VCaP (cell line): ENCODE results near the gene TMEM30A.

Experiments
- H3K27ac ChIP-seq: fragments of 450-650 bp; 2 replicates; pipeline ENCODE4 v1.5.1; 2017
- CTCF ChIP-seq: fragments of 450-650 bp; conservative IDR thresholded peaks from 2 replicates; pipeline ENCODE4 v1.5.1; 2017; ENCODE audit warnings: mild to moderate bottlenecking, moderate library complexity

Gene TMEM30A

GRCh38 chr6:75211920-75212590 is 72.5 kb downstream of the TMEM30A start:
- no peak for TF ChIP-seq CTCF

GRCh38 chr6:75210885-75211739 is 73.5 kb downstream of the TMEM30A start:
- H3K27ac ChIP-seq, result no peak overlapping the region
- TF ChIP-seq CTCF, result peak; percentile 82

More at GRCh38 chr6:75211920-75212590, 72.5 kb downstream of the TMEM30A start:
- H3K27ac ChIP-seq, result no peak overlapping the region

DNA sequence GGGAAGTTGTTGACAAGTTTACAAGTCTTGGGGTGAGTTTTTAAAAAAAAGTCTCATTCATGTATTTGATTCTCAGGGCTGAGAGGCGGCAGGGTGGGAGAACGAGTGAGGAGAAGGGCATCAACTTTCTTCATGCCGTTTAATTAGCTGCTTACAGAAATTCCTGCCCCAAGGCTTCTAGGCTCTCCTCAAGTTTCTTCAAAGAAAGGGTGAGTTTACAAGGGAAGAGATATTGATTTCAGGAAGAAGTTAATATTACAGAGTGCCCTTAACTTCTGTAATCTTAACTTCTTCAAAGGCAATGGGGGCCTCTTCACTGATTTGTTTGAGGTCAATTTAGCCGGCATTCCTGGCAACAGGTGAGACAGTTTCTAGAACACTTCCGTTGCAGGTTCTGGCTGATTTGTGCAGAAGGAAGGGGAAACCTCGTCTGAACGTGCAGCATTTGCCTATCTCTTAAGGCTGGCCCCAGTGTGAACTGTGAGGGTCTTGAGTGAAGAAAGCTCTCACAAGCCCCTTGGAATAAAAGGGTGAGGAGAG is 75.3 kb downstream of the TMEM30A start:
- H3K27ac ChIP-seq, result no peak overlapping the region
- TF ChIP-seq CTCF, result peak; percentile 54

GRCh38 chr6:75208298-75209183 is 76.1 kb downstream of the TMEM30A start:
- TF ChIP-seq CTCF, result peak; percentile 83
- no peak overlapping the region for H3K27ac ChIP-seq

DNA sequence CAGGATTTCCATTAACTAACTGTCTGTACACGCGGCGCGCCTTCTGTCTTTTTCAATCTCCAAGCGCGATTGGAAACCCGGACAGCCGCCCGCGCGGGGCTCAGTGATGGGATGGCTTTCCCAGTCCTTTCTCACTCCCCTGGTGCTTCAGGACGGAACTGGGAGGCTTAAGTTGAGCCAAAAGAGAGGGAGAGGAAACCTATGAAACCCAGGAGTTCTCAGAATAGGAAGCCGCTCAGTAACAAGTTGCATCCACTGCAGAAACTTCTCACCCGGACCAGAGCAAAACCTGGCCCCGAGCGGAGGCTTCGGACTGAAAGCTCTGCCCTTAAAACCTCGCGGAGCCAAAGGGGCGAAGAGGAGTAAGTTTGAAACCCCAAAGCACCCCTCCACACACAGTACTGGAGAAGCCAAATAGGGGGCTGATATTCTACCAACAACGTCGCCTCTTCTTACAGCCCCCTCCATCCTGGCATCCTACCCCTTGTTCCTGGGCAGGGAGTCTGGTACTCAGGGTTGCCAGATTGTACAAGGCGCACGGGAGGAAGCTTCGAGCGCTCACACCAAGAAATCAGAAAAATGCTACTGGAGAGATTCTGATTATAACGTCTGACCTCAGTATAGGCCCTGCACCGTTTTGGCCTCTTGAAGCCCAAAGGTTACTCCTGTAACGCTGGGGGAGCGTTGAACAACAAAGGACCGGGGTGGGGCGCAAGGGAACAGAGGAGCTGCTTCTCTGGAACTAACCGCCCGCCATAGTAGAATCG is 77.8 kb downstream of the TMEM30A start:
- no peak overlapping the region for H3K27ac ChIP-seq
- no peak for TF ChIP-seq CTCF

DNA sequence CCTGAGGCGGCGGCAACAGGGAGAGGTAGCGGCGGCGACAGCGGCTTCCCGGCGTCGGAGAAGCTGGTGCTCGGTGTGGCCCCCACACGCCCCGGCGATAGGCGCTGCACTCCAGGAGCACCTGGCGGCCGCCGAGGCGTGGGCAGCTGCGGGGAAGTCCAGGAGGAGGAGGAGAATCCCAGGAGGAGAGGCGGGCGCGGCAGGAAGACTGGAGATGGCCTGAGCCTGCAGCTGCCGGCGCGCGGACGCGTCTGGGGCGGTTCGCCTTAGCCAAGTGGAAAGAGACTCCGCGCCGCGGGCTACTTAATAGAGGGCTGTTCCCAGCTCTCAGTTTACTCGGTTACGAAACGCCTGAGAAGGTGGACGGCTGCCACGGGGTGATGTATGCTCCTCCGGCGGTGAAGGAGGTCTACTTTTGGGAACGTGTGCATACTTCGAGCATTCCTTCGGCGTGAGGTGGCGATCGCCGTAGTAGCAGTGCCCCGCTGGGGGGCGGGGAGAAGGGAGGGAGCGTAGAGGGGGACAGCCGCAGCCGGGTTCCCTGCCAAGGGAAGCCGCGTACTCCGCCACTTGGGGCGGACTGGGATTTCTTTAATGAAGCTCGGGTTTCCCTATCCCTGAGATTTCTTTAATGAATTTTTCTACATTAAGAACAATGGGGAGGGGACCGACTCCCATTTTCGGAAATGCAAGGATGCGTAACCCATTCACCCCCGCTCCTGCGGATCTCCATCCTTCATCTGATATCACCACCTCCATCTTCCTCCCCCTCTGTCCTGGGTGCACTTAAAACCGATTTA is 78.6 kb downstream of the TMEM30A start, which contains the start of gene COL12A1:
Gene COL12A1 (minus strand): TSS at position 278 of the 800 bp plus-strand sequence. CDS start 3,261 bp downstream, outside the sequence.
- TF ChIP-seq CTCF, result no peak
- H3K27ac ChIP-seq, result no peak within 1 kb of the TSS
